ENCODE data around the gene EPHA6.
"Not testable (repeated sequence)": the region's sequence is repeated elsewhere in the genome, so short reads cannot be mapped to it uniquely, and the experiment has no call there.

The EPHA6 gene

GRCh38 chr3:97485206-97485605 lies 670.8 kb downstream of the EPHA6 start:
- DNase-seq: no peak

DNA sequence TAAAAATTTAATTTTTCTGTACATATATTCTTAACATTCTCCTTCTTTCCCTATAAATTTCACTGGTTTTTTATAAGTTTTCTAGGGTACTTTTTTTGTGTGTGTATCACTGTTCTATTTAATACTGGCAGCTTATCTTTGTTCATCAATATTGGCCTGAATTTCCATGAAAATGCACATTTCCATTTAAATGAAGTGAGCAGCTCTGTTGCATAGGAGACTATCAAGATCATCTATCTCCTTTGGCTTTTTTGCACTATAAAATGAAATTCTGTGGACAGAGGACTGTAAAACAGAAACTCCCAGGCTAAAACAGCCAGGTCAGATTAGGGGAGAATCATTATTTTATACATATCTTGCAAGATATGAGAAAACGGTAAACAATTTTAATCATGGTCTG lies 673.2 kb downstream of the EPHA6 start:
- no peak for DNase-seq

GRCh38 chr3:97488741-97489140 lies 674.3 kb downstream of the EPHA6 start:
- DNase-seq: no peak

GRCh38 chr3:97495896-97496295 lies 681.5 kb downstream of the EPHA6 start:
- no peak for DNase-seq

GRCh38 chr3:97497138-97497537 lies 682.7 kb downstream of the EPHA6 start:
- no peak for DNase-seq

GRCh38 chr3:97504463-97504862 lies 690.1 kb downstream of the EPHA6 start:
- DNase-seq: peak; percentile 10

- DNase-seq: peak; percentile 60
Measured at GRCh38 chr3:97510795-97511194, 696.4 kb downstream of the EPHA6 start.

DNA sequence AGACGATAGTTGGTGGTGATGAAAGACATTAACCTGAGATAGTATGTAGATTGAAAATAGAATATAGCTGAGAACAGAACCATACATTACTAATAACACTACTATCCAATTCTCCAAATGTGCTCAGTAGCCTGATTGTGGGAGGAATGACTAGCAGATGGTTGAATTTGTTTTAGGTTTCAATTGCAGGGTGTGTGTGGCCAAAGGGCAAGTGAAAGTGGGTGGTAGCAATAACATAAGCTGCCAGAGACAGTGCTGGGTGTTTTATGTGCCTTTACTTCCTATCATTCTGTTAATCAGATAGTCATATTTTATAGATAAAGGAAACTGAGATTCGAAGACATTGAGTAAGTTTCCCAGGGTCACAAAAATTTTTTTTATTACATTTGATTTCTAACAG lies 700.7 kb downstream of the EPHA6 start:
- peak; percentile 24 for DNase-seq

- no peak for DNase-seq
Measured at GRCh38 chr3:97530691-97531090, 716.3 kb downstream of the EPHA6 start.

DNA sequence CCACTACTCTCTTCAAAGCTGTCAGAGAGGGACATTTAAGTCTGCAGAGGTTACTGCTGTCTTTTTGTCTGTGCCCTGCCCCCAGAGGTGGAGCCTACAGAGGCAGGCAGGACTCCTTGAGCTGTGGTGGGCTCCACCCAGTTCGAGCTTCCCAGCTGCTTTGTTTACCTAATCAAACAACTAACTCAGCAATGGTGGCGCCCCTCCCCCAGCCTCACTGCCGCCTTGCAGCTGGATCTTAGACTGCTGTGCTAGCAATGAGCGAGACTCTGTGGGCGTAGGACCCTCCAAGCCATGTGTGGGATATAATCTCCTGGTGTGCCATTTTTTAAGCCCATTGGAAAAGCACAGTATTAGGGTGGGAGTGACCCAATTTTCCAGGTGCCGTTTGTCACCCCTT lies 733.2 kb downstream of the EPHA6 start:
- not testable (repeated sequence) for DNase-seq

GRCh38 chr3:97550408-97550807 lies 736.0 kb downstream of the EPHA6 start:
- DNase-seq: no peak

- DNase-seq: no peak
Measured at GRCh38 chr3:97552186-97552585, 737.8 kb downstream of the EPHA6 start.

- DNase-seq: no peak
Measured at GRCh38 chr3:97575742-97576141, 761.3 kb downstream of the EPHA6 start.

GRCh38 chr3:97576221-97576620 lies 761.8 kb downstream of the EPHA6 start:
- no peak for DNase-seq

DNA sequence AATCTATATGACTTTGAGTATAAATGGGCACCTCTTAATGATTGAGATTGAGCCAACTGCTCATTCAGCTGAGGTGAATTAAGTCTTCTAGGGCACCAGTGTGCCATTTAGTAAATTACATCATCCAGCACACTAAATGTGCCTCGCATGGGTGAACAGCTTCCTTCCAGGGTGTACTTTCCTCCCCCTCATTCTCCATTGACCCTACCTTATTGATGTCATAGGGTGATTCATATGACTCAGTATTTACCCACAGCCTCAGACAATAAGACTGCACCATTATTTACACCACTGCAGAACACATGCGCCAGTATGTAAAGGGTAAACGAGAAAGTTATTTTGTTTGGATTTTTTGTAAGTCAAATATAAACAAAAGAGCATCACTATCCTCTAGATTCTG lies 765.0 kb downstream of the EPHA6 start:
- peak; percentile 95 for DNase-seq

DNA sequence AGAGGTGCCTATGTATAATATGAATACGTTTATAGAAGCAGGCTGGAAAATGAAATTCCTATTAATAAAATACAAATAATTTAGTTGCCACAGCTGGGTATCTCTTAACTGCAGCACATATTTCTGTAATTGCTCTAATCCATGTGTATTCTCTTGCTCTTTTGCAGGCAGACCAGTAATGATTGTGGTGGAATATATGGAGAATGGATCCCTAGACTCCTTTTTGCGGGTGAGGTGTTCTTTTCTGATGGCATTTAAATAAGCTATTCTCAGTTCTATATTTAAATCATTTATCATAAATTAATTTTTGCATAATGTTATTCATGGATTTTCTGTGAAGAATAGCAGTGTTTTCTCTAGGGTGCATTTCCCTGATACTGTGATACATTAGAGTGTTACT lies 796.2 kb downstream of the EPHA6 start:
- DNase-seq: no peak

DNA sequence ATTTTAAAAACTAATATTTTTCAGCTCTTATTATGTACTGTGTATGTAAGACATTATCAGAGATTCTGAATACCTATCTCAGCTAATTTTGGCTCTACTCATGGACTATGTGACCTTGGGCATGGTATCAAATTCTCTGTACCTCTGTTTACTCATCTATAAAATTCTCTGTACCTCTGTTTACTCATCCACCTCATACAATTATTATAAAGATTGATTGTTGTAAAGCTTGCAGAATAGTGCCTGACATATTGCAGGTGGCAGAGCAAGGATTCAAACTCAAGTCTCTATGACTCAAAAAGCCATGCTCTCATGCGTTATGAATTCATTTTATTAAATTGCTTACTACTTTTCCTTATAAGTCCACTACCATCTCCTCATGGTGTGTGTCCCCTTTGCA lies 798.2 kb downstream of the EPHA6 start:
- peak; percentile 29 for DNase-seq

DNA sequence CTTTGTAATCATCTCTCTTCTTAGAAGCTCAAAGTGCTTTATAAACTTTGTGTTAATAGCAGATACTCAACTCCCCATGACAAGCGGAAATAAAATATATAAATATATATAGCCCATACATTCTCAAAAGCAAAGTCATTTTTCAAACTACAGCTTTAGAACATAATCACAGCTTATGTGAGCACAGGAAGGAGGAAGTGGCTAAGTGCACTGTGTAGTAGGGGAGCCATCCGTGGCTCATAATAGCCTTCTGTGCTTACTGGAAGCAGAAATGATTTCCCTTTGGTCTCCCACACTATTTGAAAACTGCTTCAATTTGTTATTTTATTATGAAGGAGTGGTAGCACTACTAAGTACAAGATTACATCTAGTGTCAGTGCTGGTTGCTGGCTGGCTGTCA lies 798.7 kb downstream of the EPHA6 start:
- peak; percentile 22 for DNase-seq

- not testable (repeated sequence) for DNase-seq
Measured at GRCh38 chr3:97620514-97620913, 806.1 kb downstream of the EPHA6 start.

DNA sequence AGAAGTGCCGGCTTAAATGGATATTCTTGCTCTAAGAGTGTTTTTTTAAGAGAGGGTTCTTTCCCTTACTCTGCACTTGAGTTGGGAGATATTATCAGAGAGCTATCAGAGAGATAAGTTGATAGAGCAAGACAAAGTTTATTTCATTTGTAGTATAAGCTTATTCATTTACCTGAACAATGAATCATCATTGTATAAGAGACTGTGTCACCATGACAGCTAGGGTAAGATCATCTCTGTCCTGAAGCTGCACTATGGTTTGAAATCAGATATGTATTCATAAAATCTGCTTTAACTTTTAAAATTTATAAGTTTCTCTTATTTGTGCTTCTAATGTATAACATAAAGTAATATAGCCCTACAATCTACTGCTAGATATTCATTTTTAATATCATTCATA lies 822.1 kb downstream of the EPHA6 start:
- peak; percentile 16 for DNase-seq

GRCh38 chr3:97646932-97647331 lies 832.5 kb downstream of the EPHA6 start:
- no peak for DNase-seq

- DNase-seq: no peak
Measured at GRCh38 chr3:97647441-97647982, 833.1 kb downstream of the EPHA6 start.

- no peak for DNase-seq
Measured at GRCh38 chr3:97655971-97656370, 841.6 kb downstream of the EPHA6 start.

- DNase-seq: peak; percentile 8
Measured at GRCh38 chr3:97656638-97657037, 842.2 kb downstream of the EPHA6 start.

- peak; percentile 72 for DNase-seq
Measured at GRCh38 chr3:97658668-97659285, 844.4 kb downstream of the EPHA6 start.
